GM18505 (cell line): ENCODE data around the gene PLAAT3.
"Not testable (repeated sequence)": the region's sequence is repeated elsewhere in the genome, so short reads cannot be mapped to it uniquely, and the experiment has no call there.

Experiments
- ATAC-seq: cut with Tn5 transposase; IDR thresholded peaks from one replicate; pipeline ENCODE4 v1.9.1; 2021; ENCODE audit not compliant: unreplicated experiment
- POLR2A ChIP-seq: IDR thresholded peaks from 4 replicates; pipeline ENCODE4 v1.6.1; 2011; ENCODE audit warnings: borderline replicate concordance; ENCODE audit not compliant: insufficient read depth, insufficient read length; ENCODE audit errors: extremely low read depth

PLAAT3 gene

DNA sequence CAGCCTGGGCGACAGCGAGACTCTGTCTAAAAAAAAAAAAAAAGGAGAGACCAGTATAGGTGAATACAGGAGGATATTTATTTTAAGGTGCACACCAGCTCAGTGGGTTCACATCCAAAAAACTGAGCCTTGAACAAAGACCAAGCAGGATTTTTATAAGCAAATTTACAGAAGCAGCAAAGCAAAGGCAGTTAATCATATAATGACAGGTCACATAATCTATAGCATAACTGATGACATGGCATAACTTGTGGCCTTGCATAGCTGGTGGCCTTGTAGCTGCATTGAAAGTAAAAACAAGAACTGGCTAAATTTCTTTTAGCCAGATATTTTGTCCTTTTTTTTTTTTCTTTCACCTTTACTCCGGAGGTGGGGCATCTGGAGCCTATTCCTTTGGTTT, 2.7 kb upstream of the PLAAT3 start:
- TF ChIP-seq POLR2A: no peak
- ATAC-seq: no peak

DNA sequence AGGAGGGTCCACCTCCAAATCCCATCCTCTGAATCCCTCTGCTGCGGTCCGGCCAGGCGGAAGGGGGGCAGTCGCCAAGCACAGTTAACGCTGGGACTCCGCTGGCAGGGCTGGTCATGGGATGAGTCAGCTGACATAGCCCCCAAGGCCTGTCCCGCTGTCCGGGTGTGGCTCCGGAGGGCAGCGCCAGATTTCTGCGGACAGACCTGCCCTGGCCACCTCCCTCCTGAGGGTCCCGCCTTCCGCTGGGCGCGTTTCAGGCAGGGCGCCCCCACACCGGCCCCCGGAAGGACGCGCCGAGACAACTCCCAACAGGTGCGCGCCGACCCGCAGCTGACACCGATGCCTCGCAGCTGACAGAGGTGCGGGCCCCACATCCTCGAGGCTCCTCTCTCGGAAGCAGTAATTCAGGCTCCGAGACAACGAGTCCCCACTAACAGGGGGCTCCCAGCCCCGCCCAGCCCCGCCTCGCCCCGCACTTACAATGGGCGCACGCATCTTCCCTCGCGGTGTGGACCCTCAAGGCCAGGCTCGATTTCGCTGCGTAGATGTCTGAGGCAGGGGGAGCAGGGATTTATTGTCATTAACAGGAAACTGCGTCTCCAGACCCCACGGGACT, 607 bp downstream of the PLAAT3 start:
- ATAC-seq: no peak
- no peak for TF ChIP-seq POLR2A

DNA sequence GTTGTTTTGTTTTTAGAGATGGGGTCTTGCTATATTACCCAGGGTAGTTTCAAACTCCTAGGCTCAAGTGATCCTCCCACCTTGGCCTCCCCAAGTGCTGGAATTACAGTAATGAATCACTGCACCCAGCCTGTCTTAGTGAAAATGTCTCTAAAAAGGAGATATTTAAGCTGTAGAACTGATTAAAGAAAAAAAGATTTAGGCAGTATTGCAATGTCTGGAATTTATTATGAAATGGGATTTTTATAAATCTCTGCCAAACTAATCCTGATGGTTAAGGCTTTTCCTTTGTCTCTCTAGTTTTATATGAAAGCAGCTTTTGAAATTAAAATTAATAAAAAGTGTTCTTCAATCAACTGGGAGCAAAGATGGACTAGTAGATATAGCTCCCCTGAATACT, 2.1 kb downstream of the PLAAT3 start:
- ATAC-seq: no peak
- no peak for TF ChIP-seq POLR2A

DNA sequence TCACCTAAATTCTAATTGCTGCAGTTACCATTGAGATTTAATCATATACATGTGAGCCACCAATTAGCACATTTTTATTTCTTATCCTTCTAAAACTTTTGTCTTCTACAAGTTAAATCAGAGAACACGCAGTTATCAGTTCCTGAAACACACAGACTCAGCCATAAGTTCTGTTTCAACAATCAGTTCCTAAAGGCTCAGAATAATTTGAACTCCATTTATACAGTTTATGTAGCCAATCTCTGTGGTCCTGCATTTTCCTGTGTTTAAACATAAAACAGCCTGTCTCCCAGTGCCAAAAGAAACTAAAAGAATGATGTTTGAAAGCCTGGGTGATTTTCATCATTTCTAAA, 2.9 kb downstream of the PLAAT3 start:
- no peak for ATAC-seq
- TF ChIP-seq POLR2A: no peak

DNA sequence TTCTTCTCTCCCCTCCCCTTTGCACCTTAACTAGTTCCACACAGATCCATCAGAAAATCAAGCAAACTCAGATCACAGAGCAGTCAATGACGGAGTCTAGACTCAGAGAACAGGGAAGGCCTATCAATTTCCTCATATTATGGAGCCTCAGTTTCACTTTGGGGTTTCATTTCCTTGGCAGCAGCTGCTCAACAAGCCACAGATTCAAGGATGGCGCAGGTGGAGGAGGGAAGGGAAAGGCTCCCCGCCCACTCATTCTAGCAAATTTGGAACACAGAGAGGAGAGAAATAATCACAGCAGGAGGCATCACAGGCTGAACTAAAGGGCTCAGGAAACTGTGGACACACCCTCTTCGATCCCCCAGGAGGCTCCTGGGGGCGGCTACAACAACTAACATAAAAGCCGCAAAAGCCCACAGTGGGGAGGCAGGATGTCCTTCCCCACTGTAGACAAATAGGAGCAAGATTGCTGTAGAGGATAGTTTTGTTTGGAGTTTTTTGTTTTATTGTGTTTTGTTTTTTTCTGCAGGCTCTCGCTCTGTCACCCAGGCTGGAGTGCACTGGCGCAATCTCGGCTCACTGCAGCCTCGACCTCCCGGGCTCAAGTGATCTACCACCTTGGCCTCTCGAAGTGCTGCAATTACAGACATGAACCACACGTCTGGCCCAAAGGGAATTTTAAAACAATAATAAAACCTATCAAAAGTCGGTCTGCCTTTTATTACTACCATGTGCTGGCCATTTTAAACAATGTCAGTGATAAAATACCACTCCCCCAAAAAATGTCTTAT, 3.4 kb downstream of the PLAAT3 start:
- no peak for TF ChIP-seq POLR2A
- ATAC-seq: no peak

DNA sequence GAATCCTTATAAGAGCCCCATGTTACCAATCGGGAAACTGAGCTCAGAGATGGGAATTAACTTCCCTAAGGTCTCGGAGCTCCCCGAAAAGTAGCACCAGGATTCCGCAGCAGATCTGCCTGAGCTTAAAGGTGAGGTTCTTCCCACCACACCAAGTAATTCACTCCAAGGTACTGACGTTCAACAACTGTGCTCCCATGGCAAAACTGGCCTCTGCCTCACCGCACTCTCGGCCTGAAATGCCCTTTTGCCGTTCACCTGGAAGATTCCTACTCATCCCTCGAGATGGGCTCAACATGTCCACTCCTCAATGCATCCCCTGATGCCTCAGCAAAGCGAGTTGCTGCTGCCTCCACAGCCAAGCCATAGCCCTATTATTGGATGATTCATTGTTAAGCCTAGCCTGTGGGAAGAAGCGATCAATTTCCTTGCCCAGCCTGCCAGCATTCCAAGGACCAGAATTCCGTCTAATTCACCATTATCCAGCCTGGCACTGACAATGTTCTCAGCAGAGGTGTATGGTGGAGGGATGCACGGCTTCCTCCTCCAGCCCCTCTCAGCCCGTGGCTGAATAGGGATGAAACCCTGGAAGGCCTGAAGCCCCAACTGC, 4.2 kb downstream of the PLAAT3 start:
- no peak for ATAC-seq
- no peak for TF ChIP-seq POLR2A

DNA sequence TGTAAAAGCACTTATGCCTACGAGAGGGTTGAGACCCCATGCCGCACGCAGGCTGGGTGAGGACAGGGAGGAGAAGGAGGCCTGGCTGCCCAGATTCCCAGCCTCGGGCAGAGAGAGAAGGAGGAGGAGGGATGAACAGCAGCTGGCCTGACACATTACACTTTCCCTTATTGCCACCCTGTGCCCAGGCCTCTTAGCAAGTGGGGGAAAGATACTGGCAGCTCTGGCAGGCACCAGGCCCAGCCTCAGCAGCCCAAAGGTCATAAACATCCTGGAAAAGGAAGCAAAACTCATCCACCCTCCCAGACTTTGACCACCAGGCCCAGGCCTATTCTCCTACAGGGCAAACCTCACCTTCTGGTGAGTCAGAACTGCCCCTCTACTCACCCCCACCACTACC, 4.7 kb downstream of the PLAAT3 start:
- TF ChIP-seq POLR2A: no peak
- ATAC-seq: no peak

DNA sequence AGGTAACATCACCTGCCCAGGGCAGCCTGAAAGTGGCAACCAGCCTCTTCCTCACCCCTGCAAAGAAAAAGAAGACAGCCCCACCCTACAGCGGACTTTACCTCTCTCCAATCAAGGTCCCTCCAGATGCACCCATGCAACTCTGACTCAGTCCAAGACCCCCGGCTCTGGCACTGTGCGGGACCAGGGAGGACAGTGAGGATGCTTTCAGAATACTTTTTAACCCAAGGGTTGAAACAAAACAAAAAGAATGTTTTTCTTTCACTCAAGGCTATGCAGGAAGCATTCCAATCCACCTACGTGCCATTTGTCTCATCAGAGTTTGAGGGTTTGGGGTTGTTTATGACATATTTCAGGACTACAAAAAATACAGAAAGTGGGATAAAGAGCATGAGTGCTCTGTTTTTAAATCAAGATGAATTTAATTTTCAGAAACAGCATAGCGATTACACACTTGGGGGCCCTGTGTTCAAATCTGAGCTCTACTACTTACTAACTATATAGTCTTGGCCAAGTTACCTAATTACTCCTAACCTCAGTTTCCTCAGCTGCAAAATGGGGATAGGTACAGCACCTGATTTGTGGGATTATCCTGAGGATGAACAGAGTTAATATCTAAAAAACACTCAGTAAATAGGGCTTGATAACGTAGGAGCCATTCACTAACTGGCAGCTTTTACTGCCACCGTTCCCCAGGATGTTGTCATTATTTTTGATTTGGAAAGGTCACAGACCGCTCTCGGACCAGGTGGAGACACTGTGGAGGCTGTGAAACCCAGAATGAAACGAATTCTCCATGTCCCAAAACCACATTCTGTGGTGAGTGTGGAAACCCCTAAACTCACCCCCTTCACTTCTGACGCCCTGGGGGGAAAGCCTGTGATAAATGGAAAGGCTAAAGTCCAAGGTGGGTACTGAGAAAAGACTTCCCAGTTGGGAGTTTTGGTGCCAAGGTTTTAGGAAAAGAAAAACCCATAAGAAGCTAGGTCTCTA, 5.6 kb downstream of the PLAAT3 start:
- no peak for ATAC-seq
- no peak for TF ChIP-seq POLR2A

DNA sequence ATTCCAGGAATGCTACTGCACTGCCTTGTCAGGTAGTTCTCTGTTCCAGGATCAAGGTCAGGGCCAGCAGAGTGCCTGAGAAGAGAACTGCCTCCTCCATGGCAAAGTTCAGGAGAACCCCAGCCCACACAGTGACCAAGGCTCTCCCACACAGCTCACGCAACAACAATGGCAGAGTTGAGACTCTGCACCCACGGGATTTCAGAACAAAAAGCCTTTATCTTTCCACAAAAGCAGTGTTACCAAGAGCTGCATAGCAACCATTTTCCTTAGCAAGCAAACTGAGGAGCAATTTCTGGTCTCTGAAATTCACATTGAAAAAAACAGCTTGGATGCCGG, 11.1 kb downstream of the PLAAT3 start:
- TF ChIP-seq POLR2A: no peak
- no peak for ATAC-seq

DNA sequence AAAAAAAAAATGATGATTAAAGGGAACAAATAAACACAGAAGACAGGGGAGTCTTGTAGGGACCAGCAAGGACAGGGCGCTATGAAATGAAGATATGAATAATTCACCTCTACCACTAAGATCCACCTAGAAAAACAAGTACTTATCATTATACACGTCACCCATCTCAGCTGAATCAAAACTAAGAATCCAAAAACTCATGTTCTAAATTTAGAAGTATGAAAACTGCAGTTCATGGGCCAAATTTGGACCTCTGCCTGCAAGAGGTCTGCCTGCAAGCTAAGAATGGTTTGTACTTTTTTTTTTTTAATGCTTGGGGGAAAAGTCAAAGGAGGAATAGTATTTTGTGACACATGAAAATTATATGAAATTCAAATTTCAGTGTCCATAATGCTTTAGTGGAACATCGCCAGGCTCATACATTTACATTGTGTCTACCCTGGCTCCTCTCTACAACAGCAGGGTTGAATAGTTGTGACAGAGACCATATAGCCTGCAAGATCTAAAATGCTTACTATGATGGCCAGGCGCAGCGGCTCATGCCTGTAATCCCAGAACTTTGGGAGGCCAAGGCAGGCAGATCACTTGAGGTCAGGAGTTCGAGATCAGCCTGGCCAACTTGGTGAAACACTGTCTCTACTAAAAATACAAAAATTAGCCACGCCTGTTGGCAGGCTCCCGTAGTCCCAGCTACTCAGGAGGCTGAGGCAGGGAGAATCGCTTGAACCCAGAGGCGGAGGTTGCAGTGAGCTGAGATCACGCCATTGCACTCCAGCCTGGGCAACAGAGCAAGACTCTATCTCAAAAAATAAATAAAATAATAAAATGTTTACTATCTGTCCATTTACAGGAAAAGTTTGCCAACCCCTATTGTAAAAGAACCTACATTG, 11.7 kb downstream of the PLAAT3 start:
- ATAC-seq: not testable (repeated sequence)

DNA sequence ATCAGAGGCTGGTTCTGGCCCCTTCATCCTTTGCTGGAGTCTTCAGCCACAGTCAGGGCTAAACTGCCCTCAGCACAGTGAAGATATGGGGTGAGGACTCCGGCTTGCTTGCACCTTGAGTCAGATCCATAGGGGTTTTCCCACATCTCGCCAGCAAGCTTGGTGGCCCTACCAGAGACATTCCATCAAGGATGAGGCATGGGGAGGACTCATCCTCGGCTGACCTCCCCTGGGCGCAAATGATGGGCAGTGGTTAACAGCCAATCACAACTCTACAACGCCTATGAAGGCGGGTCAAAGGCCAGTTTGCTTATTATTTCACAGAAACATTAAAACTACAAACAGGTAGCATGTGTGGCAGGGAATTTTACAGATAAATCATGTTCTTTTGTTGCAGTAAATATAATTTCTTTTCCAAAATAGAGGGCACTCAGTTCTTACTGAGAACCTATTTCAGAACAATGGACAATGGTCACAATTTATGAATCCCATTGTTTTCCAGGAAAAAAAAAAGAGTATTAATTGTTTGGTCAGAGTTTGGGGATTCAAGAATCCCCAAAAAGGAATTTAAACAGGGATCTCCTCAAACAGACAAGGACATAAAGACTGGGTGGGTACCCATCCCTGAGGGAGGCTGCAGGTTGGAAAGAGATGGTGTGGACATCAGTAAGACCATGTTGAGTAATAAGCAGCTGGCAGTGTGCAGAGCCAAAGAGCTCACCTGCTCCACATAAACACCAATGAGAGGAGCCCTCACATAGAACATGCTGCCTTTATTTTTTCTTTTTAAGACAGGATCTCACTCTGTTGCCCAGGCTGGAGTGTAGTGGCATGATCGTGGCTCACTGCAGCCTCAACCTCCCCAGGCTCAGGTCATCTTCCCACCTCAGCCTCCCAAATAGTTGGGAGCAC, 14.8 kb downstream of the PLAAT3 start:
- no peak for ATAC-seq

DNA sequence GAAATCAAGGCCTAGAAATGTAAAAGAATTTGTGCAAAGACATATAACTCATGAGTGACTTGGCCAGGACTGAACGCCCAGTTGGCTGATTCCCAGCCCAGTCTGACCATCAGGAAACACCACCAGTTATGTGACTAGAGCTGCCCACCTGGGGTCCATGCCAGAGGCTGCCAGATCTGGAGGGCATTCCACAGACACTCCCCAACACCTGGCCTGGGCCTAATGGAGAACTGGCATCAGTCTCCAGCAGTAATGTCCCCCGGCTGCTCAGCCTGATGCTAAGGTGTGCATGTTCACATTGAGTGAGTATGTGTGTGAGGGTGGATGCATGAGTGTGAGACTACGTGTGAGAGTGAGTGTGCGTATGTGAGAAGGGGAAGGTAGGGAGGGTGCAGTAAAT, 15.7 kb downstream of the PLAAT3 start:
- no peak for TF ChIP-seq POLR2A
- no peak for ATAC-seq

More for the DNA sequence above, 14.8 kb downstream of the PLAAT3 start:
- TF ChIP-seq POLR2A: no peak
